Hematopoietic multipotent progenitor cell treated with erythropoietin and hydrocortisone succinate and interleukin-3 and kit ligand, for 15 days (in vitro differentiated cells): ENCODE data around the gene STK11IP.

ENCODE experiments used
- DNase-seq: peaks from one replicate; pipeline ENCODE4 v3.0.0-alpha.2; 2015; ENCODE audit warnings: low spot score

STK11IP gene

GRCh38 chr2:219619235-219619634 lies 21.6 kb downstream of the STK11IP start:
- no peak for DNase-seq

- no peak for DNase-seq
Measured at GRCh38 chr2:219620546-219620945, 22.9 kb downstream of the STK11IP start.

- no peak for DNase-seq
Measured at GRCh38 chr2:219621935-219622334, 24.3 kb downstream of the STK11IP start.

GRCh38 chr2:219622472-219622871 lies 24.8 kb downstream of the STK11IP start:
- no peak for DNase-seq

- no peak for DNase-seq
Measured at GRCh38 chr2:219624565-219624964, 26.9 kb downstream of the STK11IP start.

- no peak for DNase-seq
Measured at GRCh38 chr2:219625179-219625578, 27.5 kb downstream of the STK11IP start.

GRCh38 chr2:219626540-219626939 lies 28.9 kb downstream of the STK11IP start:
- no peak for DNase-seq

- no peak for DNase-seq
Measured at GRCh38 chr2:219627103-219628100, 29.7 kb downstream of the STK11IP start, which contains the start of gene SLC4A3. Gene SLC4A3 (plus strand): TSS chr2:219627630. CDS start chr2:219627993, 363 bp downstream.

- no peak for DNase-seq
Measured at GRCh38 chr2:219628235-219628985, 30.8 kb downstream of the STK11IP start.

- no peak for DNase-seq
Measured at GRCh38 chr2:219628986-219629901, 31.6 kb downstream of the STK11IP start.

GRCh38 chr2:219629976-219630695 lies 32.5 kb downstream of the STK11IP start:
- no peak for DNase-seq

- no peak for DNase-seq
Measured at GRCh38 chr2:219630770-219631405, 33.2 kb downstream of the STK11IP start.

- DNase-seq = no peak
Measured at GRCh38 chr2:219631406-219631891, 33.8 kb downstream of the STK11IP start.

GRCh38 chr2:219631904-219632759 lies 34.5 kb downstream of the STK11IP start:
- DNase-seq = no peak

- no peak for DNase-seq
Measured at GRCh38 chr2:219632760-219633105, 35.1 kb downstream of the STK11IP start.

GRCh38 chr2:219633276-219634065 lies 35.8 kb downstream of the STK11IP start:
- no peak for DNase-seq

- DNase-seq = no peak
Measured at GRCh38 chr2:219634171-219634940, 36.7 kb downstream of the STK11IP start.
